ENCODE measurements around the gene HOXB7. TPM values are rescaled to one million over a fixed set of nuclear protein-coding genes. Genes with fewer than 3 reads are reported as not detected.
A peak's percentile ranks its signal among the peaks of the same experiment; 100 is the strongest.

The HOXB7 gene
- total RNA-seq, 1 donor = 0.54 TPM

DNA sequence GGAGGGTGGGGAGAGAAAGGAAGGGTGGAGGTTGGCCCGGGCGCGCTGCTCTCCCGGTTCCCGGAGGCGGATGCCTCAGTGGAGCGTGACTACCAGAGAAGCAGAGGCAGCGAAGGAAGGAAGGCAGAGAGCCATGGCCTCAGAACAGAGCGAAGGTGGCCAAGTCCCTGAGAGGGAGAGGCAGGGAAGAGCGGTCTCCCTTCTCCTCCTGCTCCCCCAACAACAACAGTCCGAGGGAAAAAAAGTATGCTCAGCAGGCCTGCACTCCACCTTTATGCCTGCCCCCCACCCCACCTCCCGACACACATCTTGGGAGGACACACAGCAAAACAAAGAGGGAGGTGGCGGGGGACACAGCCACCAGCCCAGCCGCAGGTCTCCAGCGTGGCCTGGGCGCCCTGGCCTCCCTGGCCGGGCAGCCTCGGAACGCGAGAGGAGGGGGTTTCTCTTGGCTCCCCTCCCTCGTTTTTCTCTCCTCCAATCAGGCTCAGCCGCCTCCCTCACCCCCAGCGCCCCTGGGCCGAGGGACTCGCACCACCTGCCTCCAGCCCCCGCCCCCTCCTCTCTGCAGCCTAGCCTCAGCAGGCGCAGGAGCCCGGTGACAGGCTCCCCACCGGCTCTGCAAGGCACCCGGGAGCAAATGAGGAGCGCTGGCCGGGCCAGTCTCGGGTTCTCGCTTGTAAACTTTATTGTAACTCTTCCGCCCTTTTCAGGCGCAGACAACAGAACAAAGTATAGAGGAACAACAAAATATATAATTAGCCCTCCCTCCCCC lies 1.1 kb upstream of the HOXB7 start:
- DNase-seq (ENCODE audit: low read depth in 2 of 3, low spot score in 2 of 3) = no peak

DNA sequence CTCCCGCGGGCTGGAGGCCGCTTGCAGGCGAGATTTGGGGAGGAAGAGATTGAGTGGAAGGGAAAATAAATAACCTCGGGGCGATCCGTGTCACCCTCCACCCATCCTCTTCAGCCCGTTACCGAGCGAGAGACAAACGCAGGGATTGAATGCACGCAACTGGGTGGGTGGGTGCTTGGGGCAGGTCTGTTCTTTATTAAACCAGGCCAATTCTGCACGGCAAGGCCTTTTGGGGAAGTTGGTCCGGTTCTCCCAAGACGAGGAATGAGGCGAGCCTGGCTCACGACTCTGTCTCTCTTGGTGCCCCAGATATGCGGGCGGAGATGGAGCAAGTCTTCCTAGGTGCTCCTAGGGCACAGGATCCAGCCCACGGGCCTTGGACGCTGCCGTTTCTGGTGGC lies 396 bp upstream of the HOXB7 start:
- no peak for DNase-seq (ENCODE audit: low read depth in 2 of 3, low spot score in 2 of 3)

DNA sequence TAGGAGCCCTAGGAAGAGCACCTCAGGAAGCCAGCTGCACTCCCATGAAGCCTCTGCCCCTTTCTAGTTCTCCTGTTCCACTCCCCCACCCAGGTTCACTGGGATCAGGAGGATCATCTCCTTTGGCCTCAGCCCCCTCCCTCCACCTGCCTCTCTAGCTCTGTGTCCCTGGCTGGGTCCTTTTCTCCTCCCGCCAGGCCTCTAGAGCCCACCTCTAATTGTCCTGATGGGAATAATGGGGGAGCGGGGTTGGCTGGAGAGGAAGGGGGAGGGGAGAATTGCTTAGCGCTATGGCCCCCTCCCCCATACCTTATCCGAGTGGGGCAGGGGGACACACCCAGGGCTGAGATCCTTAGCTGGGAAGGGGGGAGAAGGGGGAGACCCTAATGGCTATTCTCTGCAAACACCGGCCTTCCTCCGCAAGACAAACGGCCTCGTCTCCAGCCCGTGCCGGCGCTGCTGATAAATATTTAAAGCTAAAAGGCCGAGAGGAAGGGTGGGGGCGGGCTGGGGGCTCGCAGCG lies 997 bp downstream of the HOXB7 start:
- DNase-seq (ENCODE audit: low read depth in 2 of 3, low spot score in 2 of 3) = no peak

DNA sequence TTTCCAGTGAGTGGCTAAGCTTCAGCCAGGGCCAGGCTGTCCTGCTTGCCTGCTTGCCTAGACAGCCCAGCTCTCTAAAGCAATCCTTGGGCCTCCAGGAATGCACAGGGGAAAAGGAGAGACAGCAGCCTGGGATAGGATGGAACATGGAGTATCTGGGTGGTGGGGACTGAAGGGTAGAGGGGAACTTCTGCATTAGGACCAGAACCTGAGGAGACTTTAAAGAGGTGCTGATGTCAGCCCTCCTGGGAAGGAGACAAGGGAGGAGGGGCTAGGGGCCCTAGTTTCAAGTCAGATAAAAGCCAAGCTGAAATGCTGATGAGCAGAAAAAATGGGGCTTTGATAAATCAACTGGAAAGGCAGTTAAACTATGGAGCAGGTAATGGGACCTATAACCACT lies 1.8 kb downstream of the HOXB7 start:
- DNase-seq (ENCODE audit: low read depth in 2 of 3, low spot score in 2 of 3) = no peak

DNA sequence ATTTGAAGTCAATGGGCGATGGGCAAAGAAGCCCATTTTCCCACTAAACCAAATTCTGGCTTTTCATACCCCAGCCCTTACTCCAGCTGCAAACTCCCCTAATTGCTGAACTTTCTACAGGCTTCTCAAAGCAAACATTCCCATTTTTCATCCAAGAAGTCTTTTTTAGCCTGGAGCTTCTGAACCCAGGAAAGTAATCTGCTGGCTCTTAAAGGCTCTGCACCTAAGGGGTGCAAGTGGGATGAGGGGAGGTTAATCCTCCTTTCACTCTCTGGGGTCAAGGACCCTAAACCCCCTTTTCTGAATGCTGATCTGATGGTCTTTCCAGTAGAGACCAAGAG lies 2.4 kb downstream of the HOXB7 start:
- DNase-seq (ENCODE audit: low read depth in 2 of 3, low spot score in 2 of 3) = no peak

DNA sequence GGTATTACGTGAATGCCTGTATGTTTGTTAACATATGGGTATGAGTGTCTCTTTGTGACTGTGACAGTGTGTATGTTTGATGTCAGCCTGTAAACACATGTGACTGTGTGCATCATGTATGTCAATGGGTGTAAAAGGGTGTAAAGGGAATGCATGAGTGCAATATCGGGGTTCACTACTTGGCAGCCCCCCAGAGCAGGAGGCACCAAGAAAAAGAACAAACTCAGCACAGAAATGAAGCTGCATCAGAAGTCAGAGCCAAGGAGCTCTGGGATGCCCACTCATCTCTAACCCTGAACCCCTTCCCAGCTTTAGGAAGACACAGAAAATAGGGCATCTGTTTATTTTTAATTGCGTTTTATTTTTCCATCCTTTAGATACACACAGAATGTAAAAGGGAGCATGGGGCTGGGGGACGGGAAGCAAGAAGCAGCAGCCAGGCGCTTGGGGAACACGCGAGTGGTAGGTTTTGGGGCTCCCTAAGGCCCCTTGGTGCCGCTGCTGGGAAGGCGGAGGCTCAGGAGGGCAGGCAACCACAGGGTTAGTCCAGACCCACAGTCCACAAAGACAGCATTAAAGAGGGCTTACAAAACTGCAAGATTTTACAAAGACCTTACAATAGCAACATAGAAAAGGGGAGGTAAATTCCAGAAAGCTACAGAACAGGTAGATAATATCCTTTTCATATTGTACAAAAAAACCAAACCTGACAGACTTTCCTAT lies 3.8 kb downstream of the HOXB7 start:
- DNase-seq (ENCODE audit: low read depth in 2 of 3, low spot score in 2 of 3) = no peak

DNA sequence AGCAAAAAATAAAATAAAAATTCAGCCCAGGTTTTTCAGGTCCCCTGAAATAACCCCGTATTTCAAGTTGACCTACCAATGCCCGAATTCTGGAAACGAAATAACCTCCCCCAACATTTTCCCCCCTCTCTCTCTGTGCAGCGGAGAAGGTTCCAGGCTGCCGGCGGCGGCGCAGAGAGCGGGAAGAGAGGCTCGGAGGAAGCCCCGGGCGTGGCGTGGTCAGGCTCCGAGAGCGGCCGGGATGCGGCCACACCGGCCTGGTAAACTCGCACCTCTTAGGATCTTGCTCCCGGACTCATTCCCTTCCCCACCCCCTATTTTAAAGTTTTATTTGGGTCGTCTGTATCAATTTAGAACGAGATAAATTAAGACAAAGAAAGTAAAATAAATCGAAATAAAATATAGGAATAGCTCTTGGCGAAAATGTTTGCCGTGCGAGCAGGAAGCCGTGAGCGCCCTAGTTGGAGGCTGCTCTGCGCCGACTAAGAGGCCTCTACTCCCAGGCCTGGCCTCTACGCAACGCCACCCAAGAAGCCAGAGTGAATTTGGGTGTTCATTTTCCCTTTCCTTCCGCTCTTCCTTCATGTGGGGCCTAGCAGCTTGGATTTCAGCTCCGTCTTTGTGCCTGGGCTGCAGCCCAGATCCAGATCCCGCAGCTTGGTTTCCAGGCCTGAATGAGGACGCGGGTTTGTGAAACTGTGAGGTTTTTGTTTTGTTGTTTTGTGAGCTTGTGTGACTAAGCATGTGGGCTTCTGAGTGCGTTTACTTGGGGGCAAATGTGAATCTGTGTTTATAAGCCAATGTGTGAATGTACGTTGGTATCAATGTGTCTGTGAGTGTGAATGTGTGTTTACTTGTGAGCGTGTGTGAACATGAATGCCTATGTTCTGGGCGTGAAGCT lies 4.6 kb downstream of the HOXB7 start:
- DNase-seq (ENCODE audit: low read depth in 2 of 3, low spot score in 2 of 3) = no peak

DNA sequence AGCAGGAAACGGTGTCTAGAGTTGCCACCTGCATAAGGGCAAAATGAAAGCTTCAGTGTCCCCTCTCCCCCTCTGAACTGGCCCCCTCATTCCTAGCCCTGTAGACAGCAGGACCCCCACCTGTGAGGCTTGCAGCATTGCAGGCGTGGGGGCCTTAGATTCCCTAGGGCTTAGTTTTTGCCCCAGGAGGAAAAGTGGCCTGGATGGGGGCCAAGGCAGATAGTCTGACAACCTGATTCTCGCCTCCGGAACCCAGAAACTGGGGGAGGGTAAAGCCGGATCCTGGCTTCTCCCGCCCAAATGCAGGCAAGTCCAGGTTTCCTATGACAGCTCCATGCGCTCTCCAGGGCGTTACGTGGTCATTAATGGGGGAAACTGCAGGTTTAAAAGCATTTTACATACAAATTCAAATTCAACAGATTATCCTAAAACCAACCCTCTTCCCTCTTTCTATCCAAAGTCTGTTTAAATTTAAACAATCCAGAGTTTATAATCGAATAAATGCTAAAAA lies 5.4 kb downstream of the HOXB7 start:
- no peak for DNase-seq (ENCODE audit: low read depth in 2 of 3, low spot score in 2 of 3)

DNA sequence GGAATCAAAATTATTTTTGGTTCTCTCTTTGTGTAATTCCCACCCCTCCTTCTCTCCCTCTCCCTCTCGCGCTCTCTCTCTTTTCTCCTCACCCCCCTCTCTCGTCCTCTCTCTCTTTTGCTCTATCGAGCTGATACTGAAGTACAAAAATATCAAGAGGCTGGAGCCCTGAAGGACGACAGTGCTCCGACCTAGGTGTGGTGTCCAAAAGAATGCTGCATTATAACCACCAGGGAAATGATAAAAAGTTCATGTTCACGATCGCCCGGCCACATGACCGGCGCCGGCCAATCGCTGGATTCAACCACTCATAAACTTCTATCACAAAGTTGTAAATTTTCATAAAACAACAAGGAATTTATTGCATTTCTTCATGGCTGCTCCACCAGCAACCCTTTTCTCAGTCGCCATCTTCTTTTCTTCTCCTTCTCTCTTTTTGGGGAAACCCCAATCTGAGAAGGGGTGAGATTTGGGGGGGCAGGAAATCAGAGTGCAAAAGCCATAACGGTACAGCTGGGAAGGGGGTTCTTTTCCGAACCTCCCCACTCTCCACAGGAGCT lies 6.0 kb downstream of the HOXB7 start, which contains the start of gene HOXB6:
Gene HOXB6 (minus strand): TSS at position 217 of the 560 bp plus-strand sequence. CDS start 6,836 bp downstream, outside the sequence.
- no peak for DNase-seq (ENCODE audit: low read depth in 2 of 3, low spot score in 2 of 3)

DNA sequence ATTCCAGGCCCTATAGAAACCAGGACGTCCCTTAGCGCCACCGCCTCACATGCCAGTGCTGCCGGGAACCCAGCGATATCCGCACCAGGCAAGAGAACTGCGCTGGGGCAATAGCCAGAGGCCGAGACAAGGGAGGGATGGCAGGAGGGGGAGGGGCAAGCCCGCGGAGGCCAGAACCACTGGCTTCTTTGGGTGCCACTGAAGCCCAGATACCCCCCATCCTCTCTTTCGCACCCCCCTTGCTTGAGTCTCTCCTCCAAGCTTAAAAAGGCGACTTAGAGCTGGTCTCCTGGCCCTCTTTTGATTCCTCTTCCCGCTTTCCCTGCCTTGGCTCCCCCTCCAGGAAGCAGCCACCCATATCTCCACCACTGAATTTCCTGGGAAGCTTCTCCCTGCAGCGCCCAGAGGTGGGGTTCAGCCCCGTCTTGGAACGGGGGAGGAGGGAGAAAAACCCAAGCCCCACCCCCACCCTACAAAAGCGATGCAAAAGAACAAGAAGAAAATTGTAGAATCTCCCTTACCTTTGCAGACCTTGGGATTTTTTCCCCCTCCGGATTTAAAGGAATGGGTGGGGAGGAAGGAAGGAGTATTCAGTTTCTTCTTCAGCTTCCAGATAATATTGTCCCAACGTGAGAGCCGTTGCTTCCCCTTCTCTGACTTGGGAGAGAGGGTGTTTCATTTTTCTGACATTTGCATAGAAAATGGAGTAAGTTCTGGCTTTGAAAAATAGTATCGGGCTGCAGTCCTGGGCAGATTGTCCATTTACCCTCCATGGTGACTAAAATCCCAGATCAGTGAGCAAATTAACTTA lies 6.7 kb downstream of the HOXB7 start:
- no peak for DNase-seq (ENCODE audit: low read depth in 2 of 3, low spot score in 2 of 3)

DNA sequence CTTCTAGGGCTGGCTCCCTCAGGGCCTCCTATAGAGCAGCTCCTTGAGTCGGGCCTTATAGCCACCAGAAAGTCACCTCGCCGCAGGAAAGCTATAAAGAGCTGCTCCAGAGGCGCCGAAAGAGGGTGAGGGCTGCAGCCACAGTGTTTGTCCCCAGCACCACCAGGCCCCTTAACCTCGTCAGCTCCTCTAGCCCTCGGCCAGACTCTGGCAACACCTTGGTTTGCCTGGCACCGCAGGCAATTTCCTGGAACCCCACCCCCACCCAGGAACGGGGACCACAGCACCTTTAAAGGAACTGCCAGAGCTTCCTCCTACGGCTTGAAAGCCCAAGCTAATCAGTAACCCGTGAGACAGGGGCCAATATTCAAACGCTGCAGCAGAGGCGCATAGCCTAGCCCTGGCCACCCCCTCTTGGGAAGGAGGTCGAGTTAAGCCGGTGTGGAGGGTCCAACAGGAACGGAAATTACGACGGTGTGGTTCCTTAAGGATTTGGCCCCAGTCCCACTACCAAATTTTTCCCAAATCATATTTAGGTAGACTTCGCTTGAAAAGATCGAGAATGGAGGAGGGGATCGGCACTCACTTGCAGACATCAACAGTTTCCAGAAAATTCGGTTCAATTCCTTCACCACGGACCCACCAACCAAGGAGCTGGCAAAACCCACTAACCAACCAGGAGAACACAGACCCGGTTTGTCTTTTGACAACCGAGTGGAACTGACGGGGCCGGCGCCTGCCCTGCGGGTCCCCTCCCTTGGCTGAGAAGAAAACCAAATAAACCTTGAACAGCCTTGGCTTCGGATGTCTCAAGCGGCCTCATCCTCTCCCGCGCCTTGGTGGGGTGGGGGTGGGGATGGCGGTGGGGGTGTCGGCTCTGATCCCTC lies 9.0 kb downstream of the HOXB7 start:
- no peak for DNase-seq (ENCODE audit: low read depth in 2 of 3, low spot score in 2 of 3)

DNA sequence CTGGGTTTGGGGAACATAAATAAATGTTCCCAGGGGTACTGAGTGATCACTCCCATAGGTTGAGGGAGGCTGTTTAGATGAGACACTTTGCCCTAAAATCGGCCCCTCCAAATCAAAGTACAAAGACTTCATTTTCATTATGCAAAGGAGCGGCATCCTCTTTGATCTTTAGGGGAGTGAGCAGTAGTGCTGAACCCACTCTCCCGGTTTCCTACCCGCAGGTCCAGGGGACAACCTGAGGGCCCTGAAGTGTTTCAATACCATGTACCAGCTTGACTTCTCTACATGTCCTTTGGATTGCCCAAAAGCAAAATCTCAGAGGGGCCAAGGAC lies 9.6 kb downstream of the HOXB7 start:
- DNase-seq (ENCODE audit: low read depth in 2 of 3, low spot score in 2 of 3) = no peak

DNA sequence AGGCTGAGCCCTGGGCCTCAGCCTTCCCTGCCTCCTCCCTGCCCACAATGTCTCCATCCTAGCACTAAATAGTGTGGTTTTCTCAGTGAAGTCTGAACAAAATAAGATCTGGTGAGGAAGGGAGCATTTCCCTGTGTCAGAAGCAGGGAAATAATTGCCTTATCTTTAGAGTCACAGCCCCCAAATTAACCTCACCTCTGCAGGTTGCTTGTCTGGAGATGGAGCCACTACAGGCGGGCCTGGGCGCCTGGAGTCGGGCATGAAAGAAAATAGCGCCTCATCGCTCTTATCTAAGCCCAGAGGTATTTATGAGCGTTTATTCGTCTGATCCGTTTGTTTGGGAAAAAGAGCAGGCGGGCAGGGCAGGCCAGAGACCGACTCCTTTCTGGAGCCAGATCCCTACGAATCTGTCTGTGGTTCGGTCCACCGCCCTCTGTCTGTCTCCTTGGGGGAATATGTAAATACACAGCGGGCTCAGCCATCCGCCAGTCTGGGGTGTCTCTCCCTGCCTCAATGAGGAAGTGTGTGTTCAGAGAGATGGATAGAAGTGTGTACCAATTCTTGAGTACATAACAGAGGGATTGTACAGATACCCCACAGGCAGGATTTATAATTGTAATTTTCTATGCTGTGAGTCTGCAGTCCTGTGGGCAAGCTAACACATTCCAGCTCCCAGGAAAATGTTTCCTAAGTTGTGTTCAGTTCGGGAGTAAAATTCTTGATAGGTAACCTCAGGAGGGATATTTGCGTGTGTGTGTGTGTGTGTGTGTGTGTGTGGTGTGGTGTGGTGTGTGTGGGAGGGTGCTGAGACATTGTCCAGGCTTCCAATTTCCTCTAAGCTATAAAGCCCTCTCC lies 10.3 kb downstream of the HOXB7 start:
- DNase-seq (ENCODE audit: low read depth in 2 of 3, low spot score in 2 of 3) = no peak

DNA sequence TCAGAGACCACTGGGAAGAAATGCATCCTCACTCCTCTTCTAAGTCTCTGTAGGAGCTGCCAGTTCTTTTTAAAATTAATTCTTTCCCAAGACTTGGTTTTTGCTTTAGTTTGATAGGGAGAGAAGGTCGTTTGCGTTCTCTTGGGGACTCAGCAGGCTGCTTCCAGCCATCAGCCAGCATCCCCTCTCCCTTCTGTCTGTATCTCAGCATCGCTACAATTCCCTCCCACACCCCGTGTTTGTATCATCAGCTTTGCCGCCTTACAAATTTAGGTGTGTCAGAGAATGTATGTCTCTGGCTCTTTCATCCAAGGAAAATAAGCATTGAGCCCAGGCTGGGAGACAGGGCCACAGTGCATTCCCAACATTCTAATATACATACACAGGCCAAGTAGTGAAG lies 11.5 kb downstream of the HOXB7 start:
- DNase-seq (ENCODE audit: low read depth in 2 of 3, low spot score in 2 of 3) = no peak

DNA sequence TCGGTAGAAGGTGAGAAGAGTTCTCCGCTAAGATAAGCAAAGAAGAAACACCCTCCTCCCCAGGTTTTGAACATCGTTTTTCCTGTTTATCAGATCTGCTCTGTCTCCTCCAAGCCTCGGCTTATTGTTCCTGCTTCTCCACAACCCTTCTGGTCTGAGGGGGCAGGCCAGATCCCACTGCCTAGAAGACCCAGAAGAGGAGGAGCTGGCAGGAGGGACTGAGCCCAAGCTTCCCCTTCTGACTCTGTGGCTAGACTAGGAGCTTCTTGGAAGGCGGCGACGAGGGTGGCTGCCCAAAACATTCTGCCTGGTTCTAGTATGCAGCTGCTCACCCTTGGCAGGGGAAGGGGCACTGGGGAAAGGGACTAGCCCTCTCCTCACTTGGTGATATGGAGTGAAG lies 12.1 kb downstream of the HOXB7 start:
- no peak for DNase-seq (ENCODE audit: low read depth in 2 of 3, low spot score in 2 of 3)

DNA sequence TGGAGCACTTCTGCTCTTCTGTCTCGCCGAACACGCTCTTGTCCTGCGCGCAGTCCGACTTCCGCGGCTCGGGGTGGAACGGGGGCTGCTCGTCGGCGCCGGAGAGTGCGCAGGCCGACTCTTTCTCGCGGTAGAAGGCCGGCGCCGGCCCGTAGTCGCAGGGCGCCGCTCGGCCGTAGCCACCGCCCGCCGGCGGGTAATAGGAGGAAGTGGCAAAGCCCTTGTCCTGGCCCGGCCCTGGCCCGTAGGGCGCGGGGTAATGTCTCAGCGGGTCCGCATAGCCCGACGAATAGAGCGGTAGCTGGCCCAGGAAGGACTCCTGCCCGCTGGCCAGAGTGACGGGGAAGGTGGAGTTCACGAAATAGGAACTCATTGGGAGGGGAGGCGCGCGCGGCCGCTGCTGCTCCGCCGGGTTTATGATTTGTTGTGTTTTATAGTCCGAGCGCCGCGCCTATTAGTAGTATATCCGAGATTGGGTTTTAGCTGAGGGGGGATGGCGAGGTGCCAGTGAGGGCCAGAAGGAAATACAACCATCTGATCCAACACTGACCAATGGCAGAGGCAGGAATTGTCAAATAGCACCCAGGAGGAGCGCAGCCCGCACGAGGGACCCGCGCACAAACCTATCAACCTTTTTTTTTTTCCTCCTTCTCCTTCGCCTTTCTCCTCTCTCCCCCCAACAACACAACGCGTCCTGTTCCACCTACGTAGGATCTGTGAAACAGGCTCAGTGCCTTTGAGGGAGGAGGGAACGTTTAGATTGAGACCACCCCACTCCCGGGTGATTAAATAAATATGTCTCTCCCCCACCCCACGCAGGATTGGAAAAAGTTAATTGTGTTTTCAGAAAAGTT lies 12.8 kb downstream of the HOXB7 start:
- peak in 1 of 3 donors; percentile 65 for DNase-seq (ENCODE audit: low read depth in 2 of 3, low spot score in 2 of 3)

DNA sequence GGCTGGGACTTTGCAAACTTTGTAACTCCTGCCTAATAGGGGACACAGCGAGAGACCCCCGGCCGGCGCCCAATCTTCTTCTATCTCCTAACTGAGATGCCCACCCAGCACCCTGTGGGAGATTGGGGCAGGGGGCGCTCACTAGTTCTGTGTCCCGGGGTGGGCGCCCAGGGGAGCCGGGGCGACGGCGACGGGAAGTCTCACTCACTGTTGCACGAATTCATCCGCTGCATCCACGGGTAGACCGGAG lies 13.4 kb downstream of the HOXB7 start:
- no peak for DNase-seq (ENCODE audit: low read depth in 2 of 3, low spot score in 2 of 3)

Data from hematopoietic multipotent progenitor cell (in vitro differentiated cells).